ENCODE results near the gene SWT1.

SWT1 gene

DNA sequence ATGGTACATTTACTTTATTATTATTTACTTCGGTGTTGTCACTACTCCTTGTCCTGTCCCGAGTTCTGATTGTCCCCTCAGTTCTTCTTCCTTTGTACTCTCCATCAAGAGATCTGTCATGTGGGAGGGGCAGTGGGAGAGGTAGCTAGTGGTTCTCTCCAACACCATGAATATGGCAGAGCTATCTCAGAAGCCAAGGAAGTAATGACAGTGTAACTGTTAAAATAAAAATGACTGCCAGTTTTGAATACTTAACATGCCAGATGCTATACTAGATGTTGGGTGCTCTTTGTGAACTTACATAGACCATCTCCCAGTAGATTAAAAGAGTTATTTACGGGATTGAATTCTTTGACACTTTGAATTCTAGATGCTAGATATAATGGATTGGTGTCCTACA lies 131.5 kb downstream of the SWT1 start:
- DNase-seq (ENCODE audit: low read depth) = no peak

DNA sequence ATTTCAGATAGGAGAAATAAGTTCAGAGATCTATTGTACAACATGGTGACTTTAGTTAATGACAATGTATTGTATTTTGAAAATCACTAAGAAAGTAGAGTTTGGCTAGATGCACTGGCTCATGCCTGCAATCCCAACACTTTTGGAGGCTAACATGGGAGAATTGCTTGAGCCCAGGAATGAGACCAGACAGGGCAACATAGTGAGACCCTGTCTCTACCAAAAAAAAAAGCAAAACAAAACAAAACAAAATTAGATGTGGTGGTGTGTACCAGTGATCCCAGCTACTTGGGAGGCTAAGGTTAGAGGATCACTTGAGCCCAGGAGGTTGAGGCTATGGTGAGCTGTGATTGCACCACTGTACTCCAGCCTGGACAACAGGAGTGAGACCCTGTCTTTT lies 132.9 kb downstream of the SWT1 start:
- no peak for DNase-seq (ENCODE audit: low read depth)

DNA sequence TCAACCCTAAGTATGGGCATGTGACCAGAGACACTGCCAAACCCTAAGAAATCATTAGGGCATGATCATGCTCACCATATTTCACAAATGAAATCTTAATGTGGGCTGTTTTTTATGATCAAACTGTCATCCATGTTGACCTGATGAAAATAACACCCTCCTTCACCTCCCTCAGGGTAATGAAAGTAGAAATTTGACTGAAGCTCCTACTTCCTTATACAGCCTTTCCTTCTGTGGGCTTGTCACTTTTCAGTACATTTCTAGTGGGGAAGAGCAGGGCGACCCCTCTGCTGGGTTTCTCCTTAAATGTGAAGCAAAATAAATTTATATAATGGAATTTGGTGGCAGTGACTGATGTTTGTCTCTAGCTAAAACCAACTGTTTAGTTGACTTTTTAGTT lies 134.2 kb downstream of the SWT1 start:
- DNase-seq (ENCODE audit: low read depth) = no peak

DNA sequence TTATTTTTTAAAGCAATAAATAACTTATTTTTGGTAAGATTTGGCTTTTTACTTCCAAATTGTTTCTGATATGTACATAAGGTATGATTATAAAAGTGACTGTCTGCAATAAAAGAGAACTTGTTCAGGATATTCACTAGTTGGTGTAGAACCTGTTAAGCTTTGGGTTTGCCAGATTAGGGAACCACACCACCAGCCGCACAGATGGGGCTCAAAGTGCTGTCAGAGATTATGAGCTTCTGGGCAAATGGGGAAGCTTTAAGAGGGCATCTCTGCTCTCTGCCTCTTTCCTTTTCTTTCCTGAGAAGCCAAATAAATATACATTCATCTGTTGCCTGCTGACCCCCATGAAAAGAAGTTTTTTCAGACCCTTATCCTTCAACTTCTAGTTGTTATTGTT lies 134.7 kb downstream of the SWT1 start:
- no peak for DNase-seq (ENCODE audit: low read depth)

DNA sequence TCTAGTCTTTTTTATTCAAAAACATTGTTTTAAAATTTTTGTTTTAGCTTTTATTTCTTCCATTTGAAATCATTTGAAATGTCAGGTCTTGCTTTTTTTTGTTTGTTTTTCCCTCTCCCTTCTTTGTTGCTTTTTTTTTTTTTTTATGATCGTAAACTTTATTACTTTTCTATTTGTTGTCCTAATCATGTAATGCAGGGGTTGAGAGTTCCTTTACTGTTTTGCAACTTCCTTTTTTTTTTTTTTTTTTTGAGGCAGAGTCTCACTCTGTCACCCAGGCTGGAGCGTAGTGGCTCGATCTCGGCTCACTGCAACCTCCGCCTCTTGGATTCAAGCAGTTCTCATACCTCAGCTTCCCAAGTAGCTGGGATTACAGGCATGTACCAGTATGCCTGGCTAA lies 135.3 kb downstream of the SWT1 start:
- no peak for DNase-seq (ENCODE audit: low read depth)

DNA sequence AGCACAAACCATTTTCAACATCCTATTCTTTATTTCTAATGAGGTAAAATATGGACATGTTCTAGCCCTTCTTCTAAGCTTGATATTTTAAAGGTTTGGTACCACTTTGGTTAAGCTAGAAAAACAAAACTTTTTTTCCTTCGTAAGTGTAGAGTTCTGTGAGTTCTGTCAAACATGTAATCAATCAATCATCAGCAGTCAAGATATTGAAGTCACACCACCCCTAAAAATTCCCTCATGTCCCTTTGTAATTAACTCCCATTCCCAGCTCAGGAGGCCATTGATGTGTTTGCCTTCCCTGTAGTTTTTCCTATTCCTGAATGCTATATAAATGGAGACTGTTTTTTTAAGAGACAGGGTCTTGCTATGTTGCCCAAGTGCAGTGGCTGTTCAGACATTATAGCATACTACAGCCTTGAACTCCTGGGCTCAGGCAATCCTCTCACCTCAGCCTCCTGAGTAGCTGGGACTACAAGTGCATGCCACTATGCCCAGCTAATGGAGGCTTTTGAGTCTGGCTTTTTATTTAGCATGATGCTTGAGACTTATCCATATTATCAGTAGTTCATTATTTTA lies 137.1 kb downstream of the SWT1 start:
- DNase-seq (ENCODE audit: low read depth) = no peak

DNA sequence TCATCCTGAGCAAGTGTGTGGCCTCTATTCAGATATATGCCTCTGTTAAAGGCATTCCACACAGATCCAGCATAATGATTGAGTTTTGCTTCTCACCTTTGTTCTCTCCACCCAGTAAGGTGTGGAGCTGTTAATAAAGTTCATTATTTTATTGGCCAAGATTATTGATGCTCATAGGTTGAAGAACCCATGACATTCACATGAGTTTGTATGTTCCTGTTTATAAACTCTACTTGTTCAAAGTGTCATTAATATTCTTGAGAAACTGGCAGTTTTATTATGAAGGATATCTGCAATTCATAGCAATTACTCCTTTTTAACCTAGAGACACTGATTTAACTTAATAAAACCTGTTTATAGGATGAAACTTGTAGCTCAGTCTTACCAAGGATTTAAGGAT lies 138.1 kb downstream of the SWT1 start:
- no peak for DNase-seq (ENCODE audit: low read depth)

DNA sequence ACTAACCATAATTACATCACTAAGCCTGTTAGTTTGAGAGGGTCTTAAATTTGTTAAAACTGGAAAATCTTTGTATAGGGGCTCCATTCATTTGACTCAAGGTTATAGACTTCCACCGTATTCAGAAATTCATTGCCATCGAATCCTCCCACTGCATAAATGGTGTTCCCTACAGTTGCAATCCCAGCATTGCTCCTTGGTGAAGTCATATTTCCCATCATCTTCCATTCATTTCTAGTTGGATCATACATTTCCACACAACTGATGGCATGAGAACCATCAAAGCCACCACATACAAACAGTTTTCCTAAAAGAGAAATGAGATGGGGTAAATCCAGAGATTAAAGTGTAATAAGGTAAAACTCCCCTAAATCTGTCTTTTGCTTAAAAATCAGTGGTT lies 141.0 kb downstream of the SWT1 start:
- DNase-seq (ENCODE audit: low read depth) = no peak

DNA sequence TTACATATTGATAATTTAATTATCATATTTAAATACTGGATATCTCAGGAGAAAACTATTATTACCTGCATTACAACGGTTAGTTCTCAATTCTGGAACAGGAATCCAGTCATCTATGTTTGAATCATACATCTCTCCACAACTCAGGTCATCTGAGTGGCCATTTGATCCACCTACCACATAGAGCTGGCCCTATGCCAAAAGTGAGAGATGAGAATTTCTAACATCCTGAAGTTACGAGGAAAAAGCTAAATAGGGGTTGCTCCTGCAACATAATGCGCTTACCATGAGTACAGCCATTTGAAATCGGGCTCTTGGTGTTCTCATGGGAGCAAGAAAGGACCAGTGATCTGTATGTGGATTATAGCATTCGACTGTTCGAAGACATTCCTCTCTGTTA lies 143.2 kb downstream of the SWT1 start:
- no peak for DNase-seq (ENCODE audit: low read depth)

DNA sequence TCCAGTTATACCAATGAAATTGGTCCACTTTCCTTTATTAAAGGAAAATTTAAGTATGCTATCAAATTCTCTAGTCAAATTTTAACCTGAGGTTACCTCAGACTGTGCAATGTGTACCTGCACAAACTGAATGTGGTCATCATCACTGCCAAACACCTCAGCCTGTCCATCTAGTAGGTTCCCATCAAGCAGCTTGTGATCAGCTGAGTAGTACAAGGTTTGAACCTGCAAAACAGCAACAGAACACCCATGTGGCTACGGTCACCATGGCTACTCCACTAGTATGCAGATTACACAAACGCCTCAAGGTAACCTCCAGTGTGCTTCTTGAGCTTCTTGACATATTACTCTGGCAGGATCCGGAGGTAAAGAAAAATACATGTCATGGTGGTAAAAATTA lies 148.5 kb downstream of the SWT1 start:
- DNase-seq (ENCODE audit: low read depth) = no peak

DNA sequence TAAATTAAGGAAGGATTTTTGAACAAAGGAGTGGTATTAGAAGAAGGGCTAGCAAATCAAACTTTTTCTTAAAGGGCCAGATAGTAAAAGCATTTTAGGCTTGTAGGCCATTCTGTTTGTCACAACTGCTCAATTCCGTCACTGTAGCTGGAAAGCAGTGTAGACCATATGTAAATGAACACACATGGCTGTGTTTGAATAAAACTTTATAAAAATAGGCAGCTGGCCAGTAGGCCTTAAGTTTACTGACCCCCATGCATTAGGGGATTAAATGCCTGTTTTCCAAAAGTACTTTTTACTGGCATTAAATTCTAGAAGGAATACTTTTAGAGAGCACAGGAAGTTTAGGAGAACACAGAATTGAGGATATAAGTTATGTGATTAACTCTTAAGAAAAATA lies 151.2 kb downstream of the SWT1 start:
- no peak for DNase-seq (ENCODE audit: low read depth)

DNA sequence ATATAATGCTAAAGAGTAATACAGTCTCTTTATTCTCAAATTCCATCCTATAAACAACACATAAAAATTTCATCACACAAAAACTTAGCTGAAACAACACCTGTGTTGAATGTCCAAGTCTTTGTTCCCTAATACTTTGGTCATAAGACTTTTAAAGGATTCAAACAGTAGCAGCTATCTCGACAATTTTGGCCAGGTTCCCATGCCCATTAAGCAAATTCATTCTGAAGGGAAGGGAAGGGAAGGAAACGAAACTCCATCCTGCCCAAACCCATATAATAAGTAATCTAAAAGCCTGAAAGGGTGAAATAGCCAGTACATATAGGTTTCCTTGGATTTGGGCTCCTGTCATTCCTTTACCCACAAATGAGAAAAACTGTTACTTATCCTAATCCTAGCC lies 152.6 kb downstream of the SWT1 start:
- no peak for DNase-seq (ENCODE audit: low read depth)

DNA sequence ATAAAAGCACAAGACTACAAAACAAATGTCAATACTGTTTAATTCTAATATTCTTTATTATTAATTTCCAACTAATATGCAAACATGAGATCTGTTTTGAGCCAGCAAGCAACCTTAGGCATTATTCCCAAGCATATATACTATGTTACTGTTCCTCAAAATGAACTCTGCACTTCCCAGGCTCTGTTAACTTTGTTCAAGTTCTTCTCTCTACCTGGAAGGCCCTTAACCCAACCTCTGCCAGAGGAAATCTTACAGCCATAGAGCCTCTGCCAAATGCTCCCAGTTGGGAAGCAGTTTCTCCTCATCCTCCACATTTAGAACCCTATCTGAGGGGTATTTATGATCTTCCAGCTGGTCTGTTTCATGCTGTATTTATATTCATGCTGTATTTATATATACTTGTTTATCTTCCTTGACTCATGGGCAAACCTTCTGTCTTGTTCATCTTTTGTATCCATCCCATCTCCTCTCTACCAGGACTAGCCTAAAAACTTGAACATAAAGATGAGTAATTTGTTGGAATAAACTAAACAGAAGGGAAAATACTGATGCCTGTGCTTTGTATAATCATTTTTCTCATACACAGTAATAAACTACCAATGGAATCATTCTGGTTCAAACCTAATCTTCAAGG lies 154.7 kb downstream of the SWT1 start:
- no peak for DNase-seq (ENCODE audit: low read depth)

DNA sequence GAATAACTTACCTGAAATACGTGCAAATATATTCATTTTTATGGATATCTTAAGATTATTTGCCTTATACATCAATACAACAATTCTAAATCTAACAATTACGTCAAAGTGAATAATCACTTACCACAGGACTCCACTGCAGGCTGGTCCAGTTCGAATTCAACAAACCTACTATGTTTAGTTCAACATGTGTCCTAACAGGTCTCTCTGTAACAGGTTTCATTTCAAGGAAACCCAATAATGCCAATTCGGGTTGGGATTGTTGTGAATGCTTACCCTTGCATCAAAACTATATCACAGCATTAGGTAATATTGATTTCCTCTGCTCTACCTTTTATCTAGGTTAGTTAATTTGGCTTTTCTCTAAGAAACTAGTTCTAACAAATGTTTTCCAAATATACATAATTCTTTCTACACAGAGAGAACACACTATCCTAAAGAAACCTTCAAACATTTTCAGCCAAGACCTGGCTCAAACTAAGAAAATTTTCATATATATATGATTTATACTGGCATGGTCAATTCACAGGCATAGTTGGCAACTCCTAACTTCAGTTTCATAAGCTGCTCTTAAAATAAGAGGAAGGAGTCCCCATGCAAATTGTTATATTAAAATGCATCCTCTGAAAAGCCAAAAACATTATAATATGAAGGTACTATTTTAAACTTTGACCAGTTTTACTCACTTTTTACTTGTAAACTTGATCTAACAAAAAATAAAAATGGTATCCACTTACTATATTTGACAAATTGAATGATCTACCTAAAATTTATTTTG lies 155.6 kb downstream of the SWT1 start:
- no peak for DNase-seq (ENCODE audit: low read depth)

DNA sequence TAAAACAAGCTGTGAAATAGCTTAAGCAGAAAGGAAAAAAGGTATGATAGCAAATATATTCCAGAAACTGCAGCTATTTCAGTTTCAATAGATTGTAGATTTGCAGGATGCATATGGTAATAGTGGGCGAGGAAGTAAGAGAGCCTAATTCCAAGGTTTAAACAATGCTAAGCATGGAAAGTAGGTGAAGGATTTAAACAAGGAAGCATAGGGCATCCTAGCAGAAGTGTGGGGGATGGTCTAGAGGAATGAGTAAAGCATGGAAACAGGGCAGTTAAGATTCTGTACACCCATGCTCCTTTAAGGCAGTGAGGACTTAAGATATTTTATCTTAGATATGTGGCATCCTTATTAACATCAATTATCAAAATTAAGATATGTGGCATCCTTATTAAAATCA lies 157.4 kb downstream of the SWT1 start:
- DNase-seq (ENCODE audit: low read depth) = no peak

DNA sequence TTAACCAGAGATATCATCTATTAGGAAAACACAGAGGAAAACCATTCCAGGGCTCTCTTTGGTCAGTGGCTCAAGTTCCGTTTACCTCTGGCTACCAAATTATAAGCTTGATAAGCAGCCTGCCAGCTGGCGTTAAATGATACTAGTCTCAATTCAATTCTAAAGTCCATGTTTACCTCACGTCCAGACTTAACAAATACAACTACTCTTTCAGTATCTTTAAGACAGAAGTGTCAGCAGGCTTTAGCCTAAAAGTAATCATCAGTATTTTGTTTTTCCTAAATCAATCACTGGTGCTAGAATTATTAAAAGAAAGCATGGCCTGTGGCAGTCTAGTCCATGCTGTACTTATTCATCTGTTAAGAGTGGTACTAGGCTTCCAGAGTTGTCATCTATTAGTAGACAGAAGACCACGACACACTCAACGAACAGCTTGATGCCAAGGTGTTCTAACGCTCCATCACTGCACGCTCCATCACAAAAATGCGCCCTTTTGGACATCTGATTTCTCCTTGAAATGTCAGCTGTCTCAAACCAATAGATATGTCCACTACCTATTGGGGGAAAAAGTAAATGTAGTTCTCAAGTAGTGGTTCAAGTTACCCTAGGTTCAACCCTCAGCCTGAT lies 158.6 kb downstream of the SWT1 start:
- no peak for DNase-seq (ENCODE audit: low read depth)

DNA sequence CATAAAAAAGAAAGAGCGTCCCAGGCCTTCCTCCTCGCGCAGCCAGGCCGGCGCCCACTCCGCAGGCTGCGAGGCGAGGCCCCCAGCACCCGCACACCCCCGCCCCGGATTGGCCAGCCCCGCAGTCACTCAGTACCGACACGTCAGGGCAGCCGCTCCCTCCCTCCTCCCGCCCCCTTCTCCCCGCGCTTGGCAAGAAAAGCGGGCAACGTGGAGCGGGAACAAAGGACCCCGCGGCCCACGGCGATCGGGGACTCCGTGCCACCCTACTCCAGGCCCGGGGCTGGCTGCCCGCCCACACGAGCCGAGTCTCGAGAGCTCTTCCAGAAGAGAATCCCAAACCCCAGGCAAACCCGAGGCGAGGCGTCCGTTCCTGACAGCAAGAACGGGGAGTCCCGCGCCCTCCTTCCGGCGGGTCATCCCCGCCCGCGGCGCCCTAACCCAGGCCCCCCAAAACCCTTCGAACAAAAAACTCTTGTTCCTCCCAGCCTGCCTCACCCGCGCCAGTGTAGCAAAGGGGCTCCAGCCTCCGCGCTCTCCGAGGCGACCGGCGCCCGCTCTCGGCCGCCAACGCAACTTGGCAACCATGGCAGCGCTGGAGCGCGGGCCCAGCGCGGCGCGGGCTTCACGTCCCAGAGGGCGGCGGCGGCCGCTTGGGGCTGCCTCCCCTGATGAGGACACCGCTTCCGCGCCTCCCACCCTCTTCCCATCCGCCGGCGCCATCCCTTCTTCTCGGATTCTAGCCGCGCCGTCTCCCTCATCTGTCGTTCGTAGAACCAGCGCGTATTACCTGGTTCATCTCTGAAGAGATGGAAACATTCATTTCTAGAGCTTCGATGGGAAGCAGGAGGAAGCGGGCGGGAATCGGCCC lies 159.4 kb downstream of the SWT1 start:
- peak; percentile 90 for DNase-seq (ENCODE audit: low read depth)

DNA sequence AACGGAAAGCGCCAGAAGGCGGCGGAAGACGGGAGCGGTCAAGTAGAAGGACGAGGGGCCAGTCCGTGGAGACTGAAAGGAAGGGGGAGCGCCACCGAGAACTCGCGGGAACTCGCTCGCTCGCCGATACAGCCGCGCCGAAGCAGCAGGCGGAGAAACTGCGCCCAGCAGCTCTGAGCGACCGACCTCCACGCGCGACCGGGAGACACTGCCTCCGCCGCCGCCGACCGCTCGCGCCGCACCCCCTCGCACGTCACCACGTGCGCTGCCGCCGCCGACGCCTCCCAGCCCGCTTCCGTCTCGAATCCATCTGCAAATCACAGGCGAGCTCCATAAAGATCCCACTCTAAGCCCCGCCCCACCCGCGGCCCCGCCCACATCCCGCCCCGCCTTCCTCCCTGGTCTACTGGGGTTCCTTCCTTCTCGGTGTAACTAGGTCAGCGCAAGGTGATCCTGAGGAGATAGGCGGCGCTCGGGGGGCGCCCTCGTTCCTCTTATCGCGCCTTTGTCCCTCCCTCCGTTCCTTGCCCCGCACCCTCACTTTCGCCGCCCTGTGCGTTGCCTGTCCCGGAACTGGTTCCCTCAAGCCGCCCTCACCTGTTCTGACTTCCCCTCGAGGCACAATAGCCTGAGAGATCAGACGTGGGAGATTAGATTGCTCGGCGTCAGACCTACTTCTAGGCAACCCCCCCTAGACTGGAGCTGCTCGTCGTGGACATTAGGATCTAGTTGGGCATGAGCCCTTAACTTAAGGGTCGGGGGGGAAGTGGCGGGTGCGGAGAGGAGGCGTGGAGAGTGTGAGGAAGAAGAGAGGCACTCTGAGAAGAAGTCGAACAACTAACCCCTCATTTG lies 160.3 kb downstream of the SWT1 start, which contains the start of gene IVNS1ABP:
TSS of gene IVNS1ABP (minus strand) at position 210 of the 852 bp plus-strand sequence. CDS start 7,750 bp downstream, outside the sequence.
- DNase-seq (ENCODE audit: low read depth) = peak; percentile 88

DNA sequence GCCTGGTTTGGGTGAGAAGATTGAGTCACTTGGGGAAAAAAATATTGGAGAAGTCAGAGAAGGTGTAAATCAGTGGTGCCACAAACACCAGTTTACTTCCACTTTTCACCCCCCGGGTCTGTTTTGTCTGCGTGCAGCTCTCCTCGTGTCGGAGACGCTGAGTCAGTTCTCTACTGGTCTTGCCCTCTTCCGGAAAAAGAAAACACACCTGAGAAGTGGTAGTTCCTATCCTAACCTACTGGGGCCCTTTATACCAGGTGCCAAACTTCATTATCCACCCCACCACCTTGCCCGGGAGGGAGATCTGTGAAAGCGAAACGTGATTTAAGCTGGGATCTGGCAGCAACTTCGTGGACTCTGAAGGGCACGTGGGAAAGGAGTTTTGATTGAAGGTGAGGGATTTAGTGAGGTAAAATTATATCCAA lies 160.9 kb downstream of the SWT1 start:
- DNase-seq (ENCODE audit: low read depth) = peak; percentile 63

DNA sequence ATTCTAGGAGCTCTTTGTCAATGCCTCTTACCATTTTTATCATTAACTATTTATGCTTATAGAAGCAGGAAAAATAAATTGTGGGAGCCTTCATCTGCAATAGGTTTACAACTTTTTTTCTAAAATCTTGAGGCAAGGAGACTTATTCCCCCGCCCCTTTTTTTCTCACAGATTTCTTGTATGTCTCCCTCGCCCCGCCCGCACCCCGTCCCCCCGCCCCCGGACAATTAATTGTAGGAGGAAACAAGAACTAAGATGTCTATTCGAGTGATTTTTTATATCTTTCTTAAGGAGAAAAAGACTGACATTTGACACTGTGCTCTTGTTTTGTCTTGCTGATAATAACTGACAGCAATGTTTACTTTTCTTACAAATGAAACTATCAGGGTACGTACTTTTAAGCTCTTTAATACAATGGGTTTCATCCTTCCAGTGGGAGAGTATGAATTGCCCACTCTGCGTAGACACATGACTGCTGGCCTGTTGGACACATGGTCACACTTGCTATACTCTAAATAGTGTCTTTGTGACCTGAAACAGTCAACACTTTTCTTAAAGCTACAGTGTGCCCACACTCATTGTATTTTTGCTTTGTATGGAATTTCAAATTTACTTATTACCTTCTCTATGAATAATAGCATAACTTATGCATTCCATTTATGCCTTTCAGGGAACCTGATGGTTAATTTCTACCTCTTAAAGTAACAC lies 161.6 kb downstream of the SWT1 start:
- DNase-seq (ENCODE audit: low read depth) = no peak

DNA sequence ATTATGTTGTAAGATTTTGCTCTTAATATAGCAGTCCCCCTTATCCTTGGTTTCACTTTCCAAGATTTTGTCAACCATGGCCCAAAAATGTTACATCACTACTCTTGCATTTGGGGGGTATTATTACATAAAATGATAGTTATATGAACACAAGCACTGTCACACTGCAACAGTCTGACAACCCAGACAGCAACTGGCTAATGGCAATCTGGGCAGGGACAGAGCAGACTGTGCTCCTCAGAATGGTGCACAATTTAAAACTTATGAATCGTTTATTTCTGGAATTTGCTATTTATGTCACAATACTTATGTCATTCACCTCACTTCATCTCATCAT lies 162.1 kb downstream of the SWT1 start:
- DNase-seq (ENCODE audit: low read depth) = no peak
